HL-60 (cell line): Measurements from ENCODE around the gene EXOSC7.

Experiments used
- GABPA ChIP-seq: IDR thresholded peaks from 2 replicates; pipeline ENCODE4 v1.6.1; 2012; ENCODE audit warnings: low read depth
- POLR2AphosphoS5 ChIP-seq: IDR thresholded peaks from 2 replicates; pipeline ENCODE4 v1.6.1; 2012; ENCODE audit warnings: low read depth
- TF ChIP-seq, protein P1 (sequence below): IDR thresholded peaks from one replicate; pipeline ENCODE4 v1.5.1; 2011; ENCODE audit warnings: low read length, control low read depth, inconsistent platforms; ENCODE audit not compliant: insufficient read depth

DNA sequence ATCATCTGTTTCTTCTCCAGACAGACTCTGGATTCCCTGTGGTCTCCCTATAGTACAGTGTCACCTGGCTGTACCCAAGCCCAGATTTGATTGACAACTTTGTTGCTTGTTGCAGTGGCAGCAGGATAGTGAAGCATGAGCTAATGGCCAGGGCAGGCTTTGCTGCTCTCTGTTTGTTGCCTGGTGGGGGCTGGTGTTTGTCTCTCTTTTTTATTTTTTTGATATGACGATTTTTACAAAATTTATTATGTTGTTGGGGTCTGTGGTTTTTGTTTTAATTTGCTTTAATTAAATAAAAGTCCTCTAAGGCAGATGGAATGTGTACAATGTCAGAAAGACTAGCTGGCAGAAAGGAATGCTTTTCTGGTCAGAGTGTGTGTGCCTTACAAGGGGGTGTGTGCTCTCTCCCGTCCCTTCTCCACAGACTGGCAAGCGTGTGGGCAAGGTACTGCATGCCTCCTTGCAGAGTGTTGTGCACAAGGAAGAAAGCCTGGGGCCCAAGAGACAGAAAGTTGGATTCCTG lies 34.8 kb downstream of the EXOSC7 start:
- no peak for TF ChIP-seq POLR2AphosphoS5
- no peak for TF ChIP-seq GABPA
- TF ChIP-seq, protein P1, sequence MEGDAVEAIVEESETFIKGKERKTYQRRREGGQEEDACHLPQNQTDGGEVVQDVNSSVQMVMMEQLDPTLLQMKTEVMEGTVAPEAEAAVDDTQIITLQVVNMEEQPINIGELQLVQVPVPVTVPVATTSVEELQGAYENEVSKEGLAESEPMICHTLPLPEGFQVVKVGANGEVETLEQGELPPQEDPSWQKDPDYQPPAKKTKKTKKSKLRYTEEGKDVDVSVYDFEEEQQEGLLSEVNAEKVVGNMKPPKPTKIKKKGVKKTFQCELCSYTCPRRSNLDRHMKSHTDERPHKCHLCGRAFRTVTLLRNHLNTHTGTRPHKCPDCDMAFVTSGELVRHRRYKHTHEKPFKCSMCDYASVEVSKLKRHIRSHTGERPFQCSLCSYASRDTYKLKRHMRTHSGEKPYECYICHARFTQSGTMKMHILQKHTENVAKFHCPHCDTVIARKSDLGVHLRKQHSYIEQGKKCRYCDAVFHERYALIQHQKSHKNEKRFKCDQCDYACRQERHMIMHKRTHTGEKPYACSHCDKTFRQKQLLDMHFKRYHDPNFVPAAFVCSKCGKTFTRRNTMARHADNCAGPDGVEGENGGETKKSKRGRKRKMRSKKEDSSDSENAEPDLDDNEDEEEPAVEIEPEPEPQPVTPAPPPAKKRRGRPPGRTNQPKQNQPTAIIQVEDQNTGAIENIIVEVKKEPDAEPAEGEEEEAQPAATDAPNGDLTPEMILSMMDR, result no peak
